Loucy (cell line): ENCODE measurements around the gene GLDN.

Source experiments
- H2AFZ ChIP-seq: fragments of 200-600 bp; sonication (generic); 2 replicates; pipeline ENCODE4 v1.6.0; 2016; ENCODE audit warnings: antibody characterized with exemption, mild to moderate bottlenecking, low read length, moderate library complexity
- H3F3A ChIP-seq: fragments of 200-600 bp; 2 replicates; pipeline ENCODE4 v1.6.0; 2016; ENCODE audit warnings: antibody characterized with exemption, low read depth, mild to moderate bottlenecking
- H3K27me3 ChIP-seq: fragments of 200-600 bp; sonication (generic); 2 replicates; pipeline ENCODE4 v1.6.1; 2014; ENCODE audit warnings: low read length, mild to moderate bottlenecking; ENCODE audit not compliant: insufficient read depth, poor library complexity, severe bottlenecking
- H3K36me3 ChIP-seq: fragments of 200-600 bp; sonication (generic); 2 replicates; pipeline ENCODE4 v1.6.1; 2016; ENCODE audit warnings: low read length; ENCODE audit not compliant: insufficient read depth
- H3K4me1 ChIP-seq: fragments of 200-600 bp; sonication (generic); 2 replicates; pipeline ENCODE4 v1.5.1; 2014; ENCODE audit warnings: low read length, mild to moderate bottlenecking; ENCODE audit not compliant: insufficient read depth, poor library complexity, severe bottlenecking
- H3K4me2 ChIP-seq: fragments of 200-600 bp; sonication (generic); 2 replicates; pipeline ENCODE4 v1.6.0; 2014; ENCODE audit warnings: antibody characterized with exemption, low read length, low read depth, mild to moderate bottlenecking; ENCODE audit not compliant: poor library complexity, severe bottlenecking
- H3K4me3 ChIP-seq: fragments of 200-600 bp; sonication (generic); 2 replicates; pipeline ENCODE4 v1.5.1; 2014; ENCODE audit warnings: low read length, mild to moderate bottlenecking, mixed read lengths; ENCODE audit not compliant: poor library complexity, severe bottlenecking
- H3K79me2 ChIP-seq: fragments of 200-600 bp; sonication (generic); 2 replicates; pipeline ENCODE4 v1.6.1; 2014; ENCODE audit warnings: low read length; ENCODE audit not compliant: insufficient read depth
- H3K9ac ChIP-seq: fragments of 200-600 bp; sonication (generic); 2 replicates; pipeline ENCODE4 v1.6.0; 2014; ENCODE audit warnings: mild to moderate bottlenecking, low read depth, low read length, moderate library complexity; ENCODE audit not compliant: poor library complexity, severe bottlenecking
- H3K9me2 ChIP-seq: fragments of 200-600 bp; sonication (generic); replicated peaks from 2 replicates; pipeline ENCODE4 v1.6.1; 2016; ENCODE audit warnings: low read depth, low read length, mixed read lengths
- H3K9me3 ChIP-seq: fragments of 200-600 bp; sonication (generic); 2 replicates; pipeline ENCODE4 v1.6.1; 2014; ENCODE audit warnings: mild to moderate bottlenecking, antibody characterized with exemption, low read length, low read depth; ENCODE audit not compliant: insufficient read depth
- H4K20me1 ChIP-seq: fragments of 200-600 bp; sonication (generic); 2 replicates; pipeline ENCODE4 v1.6.0; 2014; ENCODE audit warnings: antibody characterized with exemption, low read length, mild to moderate bottlenecking; ENCODE audit not compliant: insufficient read depth, poor library complexity, severe bottlenecking
- EZH2phosphoT487 ChIP-seq: fragments of 200-600 bp; IDR thresholded peaks from 2 replicates; pipeline ENCODE4 v1.6.1; 2018; ENCODE audit warnings: antibody characterized with exemption, mild to moderate bottlenecking, moderate library complexity, borderline replicate concordance
- TF ChIP-seq, protein P1 (sequence below): fragments of 200-600 bp; sonication (generic); conservative IDR thresholded peaks from 2 replicates; pipeline ENCODE4 v1.5.1; 2014; ENCODE audit warnings: mild to moderate bottlenecking, antibody characterized with exemption, low read length

GLDN gene

DNA sequence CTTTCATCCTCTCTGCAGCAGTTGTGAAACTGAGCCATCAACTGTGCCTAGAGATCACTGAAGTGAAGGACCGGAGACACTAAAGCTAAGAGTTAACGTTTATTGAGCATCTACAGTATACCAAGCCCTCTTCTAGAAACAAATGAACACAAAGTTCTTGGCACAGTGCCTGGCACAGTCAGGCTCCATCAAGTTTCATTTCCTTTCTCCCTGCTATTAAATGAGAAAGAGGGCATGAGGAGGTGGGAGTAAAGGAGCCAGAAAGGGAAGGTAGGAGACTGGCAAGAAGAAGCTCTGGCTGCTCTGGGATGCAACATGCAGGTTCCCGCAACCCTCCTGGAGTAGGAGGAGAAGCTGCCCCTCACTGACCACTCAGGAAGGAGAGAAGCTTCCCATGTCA is 33.6 kb upstream of the GLDN start:
- Histone ChIP-seq H4K20me1 (no peaks in the 10 kb centered on the region), H3K4me2 (no peak overlapping the region), H3K27me3 (no peaks in the 10 kb centered on the region), H3K79me2 (no peaks in the 10 kb centered on the region), H3K4me1 (peaks cover 9% of the 10 kb centered on the region), H3K9me2 (no peaks in the 10 kb centered on the region), H2AFZ (no peak overlapping the region), H3F3A (no peaks in the 10 kb centered on the region), H3K36me3 (no peaks in the 10 kb centered on the region), H3K9ac (no peak overlapping the region), H3K9me3 (no peaks in the 10 kb centered on the region), H3K4me3 (no peak overlapping the region)
- no peak for TF ChIP-seq EZH2phosphoT487
- TF ChIP-seq, protein P1, sequence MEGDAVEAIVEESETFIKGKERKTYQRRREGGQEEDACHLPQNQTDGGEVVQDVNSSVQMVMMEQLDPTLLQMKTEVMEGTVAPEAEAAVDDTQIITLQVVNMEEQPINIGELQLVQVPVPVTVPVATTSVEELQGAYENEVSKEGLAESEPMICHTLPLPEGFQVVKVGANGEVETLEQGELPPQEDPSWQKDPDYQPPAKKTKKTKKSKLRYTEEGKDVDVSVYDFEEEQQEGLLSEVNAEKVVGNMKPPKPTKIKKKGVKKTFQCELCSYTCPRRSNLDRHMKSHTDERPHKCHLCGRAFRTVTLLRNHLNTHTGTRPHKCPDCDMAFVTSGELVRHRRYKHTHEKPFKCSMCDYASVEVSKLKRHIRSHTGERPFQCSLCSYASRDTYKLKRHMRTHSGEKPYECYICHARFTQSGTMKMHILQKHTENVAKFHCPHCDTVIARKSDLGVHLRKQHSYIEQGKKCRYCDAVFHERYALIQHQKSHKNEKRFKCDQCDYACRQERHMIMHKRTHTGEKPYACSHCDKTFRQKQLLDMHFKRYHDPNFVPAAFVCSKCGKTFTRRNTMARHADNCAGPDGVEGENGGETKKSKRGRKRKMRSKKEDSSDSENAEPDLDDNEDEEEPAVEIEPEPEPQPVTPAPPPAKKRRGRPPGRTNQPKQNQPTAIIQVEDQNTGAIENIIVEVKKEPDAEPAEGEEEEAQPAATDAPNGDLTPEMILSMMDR: no peak

DNA sequence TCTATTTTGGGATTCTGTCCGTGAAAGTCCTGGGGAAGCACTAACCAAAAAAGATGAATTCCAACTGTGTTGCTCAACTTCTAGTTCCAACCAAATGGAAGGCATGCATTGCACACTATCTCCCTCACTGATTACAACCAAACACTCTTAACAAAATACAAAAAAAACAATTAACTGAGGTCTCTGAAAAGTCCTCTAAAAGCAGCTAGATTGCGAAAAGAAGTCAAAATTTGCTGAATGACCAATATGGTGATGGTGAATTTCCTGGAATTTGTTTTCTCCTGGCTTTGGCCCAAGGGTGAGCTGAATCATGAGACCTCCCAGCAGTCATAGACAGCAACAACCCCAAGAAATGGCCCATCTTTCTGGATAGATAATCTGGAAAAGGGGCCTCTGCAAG is 31.4 kb upstream of the GLDN start:
- TF ChIP-seq, protein P1: no peak
- TF ChIP-seq EZH2phosphoT487: no peak
- Histone ChIP-seq H3K9ac (no peak overlapping the region), H3K4me2 (no peak overlapping the region), H3K9me3 (no peaks in the 10 kb centered on the region), H2AFZ (no peak overlapping the region), H3K36me3 (no peaks in the 10 kb centered on the region), H3F3A (no peaks in the 10 kb centered on the region), H4K20me1 (no peaks in the 10 kb centered on the region), H3K27me3 (no peaks in the 10 kb centered on the region), H3K4me3 (no peak overlapping the region), H3K79me2 (no peaks in the 10 kb centered on the region), H3K9me2 (no peaks in the 10 kb centered on the region), H3K4me1 (peaks cover 9% of the 10 kb centered on the region)

DNA sequence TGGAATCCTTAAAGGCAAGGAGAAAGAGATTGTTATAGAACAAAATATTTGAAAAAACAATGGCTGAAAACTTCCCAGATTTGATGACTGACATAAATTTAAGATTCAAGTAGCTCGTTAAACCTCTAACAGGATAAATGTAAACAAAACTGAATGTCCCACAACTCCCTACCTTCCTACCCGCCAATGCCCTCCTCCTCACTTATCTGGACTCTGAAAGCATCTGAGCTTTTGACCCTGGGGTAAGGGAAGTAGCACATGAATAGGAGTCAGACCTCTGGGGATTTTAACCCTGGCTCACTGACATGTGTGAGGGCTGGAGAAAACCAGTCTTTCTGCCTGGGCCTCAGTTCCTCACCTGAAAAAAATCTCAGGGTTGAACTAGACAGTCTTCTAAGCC is 29.9 kb upstream of the GLDN start:
- Histone ChIP-seq H3K4me2 (no peak overlapping the region), H3K9me3 (no peaks in the 10 kb centered on the region), H3K9me2 (no peaks in the 10 kb centered on the region), H3K36me3 (no peaks in the 10 kb centered on the region), H3F3A (no peaks in the 10 kb centered on the region), H3K79me2 (no peaks in the 10 kb centered on the region), H3K4me3 (no peak overlapping the region), H2AFZ (no peak overlapping the region), H3K27me3 (no peaks in the 10 kb centered on the region), H3K9ac (no peak overlapping the region), H4K20me1 (no peaks in the 10 kb centered on the region), H3K4me1 (peaks cover 9% of the 10 kb centered on the region)
- TF ChIP-seq, protein P1: no peak
- no peak for TF ChIP-seq EZH2phosphoT487
